ENCODE results near the gene MRPL36. TPM values are rescaled to one million over a fixed set of nuclear protein-coding genes. Genes with fewer than 3 reads are reported as not detected.
A peak's percentile ranks its signal among the peaks of the same experiment; 100 is the strongest.

The MRPL36 gene
- total RNA-seq, 4 donors from 2014 or later, result 67.8 to 106 (median 75.3) TPM

DNA sequence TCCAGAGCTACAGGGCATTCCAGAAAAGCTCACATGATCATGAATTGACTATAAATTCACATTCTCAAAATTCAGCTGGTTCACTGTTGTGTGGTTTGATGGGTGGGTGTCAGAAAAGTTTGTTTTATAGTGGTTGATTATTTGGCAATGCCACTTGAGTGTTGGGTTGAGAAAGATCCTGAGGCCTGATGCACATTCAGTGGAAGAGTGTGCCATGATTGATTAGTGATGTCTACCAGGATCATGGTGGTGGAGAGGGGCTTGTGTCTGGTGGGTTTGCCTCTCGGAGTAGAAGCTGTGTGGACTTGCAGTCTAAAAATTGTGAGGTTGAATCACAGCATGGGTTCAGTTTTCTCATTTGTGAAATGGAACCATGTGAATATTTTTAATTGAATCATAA lies 3.6 kb upstream of the MRPL36 start:
- in situ Hi-C loops (cut with MboI; ENCODE audit: low sequenced_read_pairs in 4 of 4), result no loop called here
- ATAC-seq, result no peak
- H3K27ac ChIP-seq, result no peak overlapping the region
- no peaks in the 10 kb centered on the region for H3K9me3 ChIP-seq
- peaks cover 23 to 30% of the 10 kb centered on the region in 2 donors for H3K4me1 ChIP-seq
- intact Hi-C loops (cut with DNase I; ENCODE audit: low total_unique reads), result no loop called here
- H3K36me3 ChIP-seq, result peaks cover 0 to 62% of the 10 kb centered on the region in 2 donors
- no peaks in the 10 kb centered on the region for H3K27me3 ChIP-seq
- H3K4me3 ChIP-seq, result no peak overlapping the region
- no peak for DNase-seq
- TF ChIP-seq POLR2A (IDR thresholded peaks at IDR 0.05), result no peak
- TF ChIP-seq, protein P1, sequence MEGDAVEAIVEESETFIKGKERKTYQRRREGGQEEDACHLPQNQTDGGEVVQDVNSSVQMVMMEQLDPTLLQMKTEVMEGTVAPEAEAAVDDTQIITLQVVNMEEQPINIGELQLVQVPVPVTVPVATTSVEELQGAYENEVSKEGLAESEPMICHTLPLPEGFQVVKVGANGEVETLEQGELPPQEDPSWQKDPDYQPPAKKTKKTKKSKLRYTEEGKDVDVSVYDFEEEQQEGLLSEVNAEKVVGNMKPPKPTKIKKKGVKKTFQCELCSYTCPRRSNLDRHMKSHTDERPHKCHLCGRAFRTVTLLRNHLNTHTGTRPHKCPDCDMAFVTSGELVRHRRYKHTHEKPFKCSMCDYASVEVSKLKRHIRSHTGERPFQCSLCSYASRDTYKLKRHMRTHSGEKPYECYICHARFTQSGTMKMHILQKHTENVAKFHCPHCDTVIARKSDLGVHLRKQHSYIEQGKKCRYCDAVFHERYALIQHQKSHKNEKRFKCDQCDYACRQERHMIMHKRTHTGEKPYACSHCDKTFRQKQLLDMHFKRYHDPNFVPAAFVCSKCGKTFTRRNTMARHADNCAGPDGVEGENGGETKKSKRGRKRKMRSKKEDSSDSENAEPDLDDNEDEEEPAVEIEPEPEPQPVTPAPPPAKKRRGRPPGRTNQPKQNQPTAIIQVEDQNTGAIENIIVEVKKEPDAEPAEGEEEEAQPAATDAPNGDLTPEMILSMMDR (IDR thresholded peaks at IDR 0.05 in 4 of 5, conservative IDR thresholded peaks at IDR 0.05 in 1 of 5), result no peak

DNA sequence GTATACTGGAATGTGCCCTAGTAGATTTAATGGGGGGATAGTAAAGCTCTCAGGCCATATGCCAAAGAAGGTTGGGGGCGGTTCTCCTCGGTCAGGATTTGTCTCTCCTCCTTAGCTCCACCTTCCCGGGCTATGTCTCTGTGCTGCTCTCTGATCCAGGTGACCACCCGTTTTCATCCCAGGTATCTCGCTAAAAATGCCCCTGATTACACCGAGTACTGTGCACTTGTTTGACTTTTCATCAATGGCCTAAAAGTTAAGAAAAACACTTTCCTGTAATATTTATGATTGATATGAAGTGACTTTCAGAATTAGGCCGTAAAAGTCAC lies 2.3 kb upstream of the MRPL36 start:
- H3K27ac ChIP-seq, result peak overlapping the region; percentile 90 to 98 (median 92)
- no peak for DNase-seq
- H3K4me3 ChIP-seq, result peak overlapping the region; percentile 84 to 99 (median 98)
- peaks cover 0 to 62% of the 10 kb centered on the region in 2 donors for H3K36me3 ChIP-seq
- peaks cover 23 to 34% of the 10 kb centered on the region in 2 donors for H3K4me1 ChIP-seq
- intact Hi-C loops (cut with DNase I; ENCODE audit: low total_unique reads), result loop anchor here (1.0 to 2.0 kb wide), 2 partner anchors 81 to 457 kb away; partner anchors contain the start of gene CLPTM1L
- H3K9me3 ChIP-seq, result no peaks in the 10 kb centered on the region
- in situ Hi-C loops (cut with MboI; ENCODE audit: low sequenced_read_pairs in 4 of 4), result no loop called here
- no peak for ATAC-seq
- H3K27me3 ChIP-seq, result no peaks in the 10 kb centered on the region
- TF ChIP-seq, protein P1 (IDR thresholded peaks at IDR 0.05 in 4 of 5, conservative IDR thresholded peaks at IDR 0.05 in 1 of 5), result no peak
- TF ChIP-seq POLR2A (IDR thresholded peaks at IDR 0.05), result no peak

DNA sequence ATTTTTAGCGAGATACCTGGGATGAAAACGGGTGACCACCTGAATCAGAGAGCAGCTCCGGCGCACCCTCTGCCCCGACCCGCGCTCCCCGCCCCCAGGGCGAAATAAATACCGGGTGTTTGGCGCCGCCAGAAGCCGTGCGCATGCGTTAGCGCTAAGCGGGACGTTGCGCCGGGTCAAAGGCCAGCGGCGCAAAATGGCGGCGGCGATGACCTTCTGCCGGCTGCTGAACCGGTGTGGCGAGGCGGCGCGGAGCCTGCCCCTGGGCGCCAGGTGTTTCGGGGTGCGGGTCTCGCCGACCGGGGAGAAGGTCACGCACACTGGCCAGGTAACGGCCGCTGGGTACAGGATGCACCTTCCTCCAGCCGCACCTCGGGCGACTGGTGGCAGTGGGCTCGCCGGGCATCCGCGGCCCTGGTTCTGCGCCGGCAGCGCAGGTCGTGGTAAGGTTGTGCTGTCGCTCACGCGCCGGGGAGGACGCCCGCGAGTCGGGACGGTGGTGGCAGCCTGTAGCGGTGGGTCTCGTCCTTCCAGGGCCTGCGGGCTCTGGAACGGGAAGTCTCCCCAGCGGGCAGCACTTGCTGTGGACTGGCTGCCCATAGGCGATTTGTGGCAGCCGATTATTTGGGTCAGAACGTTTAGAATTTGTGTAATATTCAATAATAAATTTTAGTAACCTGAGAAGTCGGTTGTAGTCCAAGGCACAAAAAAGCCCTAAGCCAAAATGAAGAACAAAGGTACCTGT lies 1.8 kb upstream of the MRPL36 start, which contains the start of gene NDUFS6:
Gene NDUFS6 (plus strand): TSS at position 186 of the 745 bp plus-strand sequence. CDS start 11 bp downstream, at position 197.
- TF ChIP-seq, protein P1 (IDR thresholded peaks at IDR 0.05 in 4 of 5, conservative IDR thresholded peaks at IDR 0.05 in 1 of 5), result peak in 1 of 5 experiments; percentile 12
- peak; percentile 71 to 77 for TF ChIP-seq POLR2A (IDR thresholded peaks at IDR 0.05)
- Histone ChIP-seq H3K4me1 (peaks cover 23 to 34% of the 10 kb centered on the region in 2 donors), H3K27ac (peak within 1 kb of the TSS; percentile 90 to 98 (median 92)), H3K36me3 (peaks cover 0 to 62% of the 10 kb centered on the region in 2 donors), H3K27me3 (no peaks in the 10 kb centered on the region), H3K9me3 (no peaks in the 10 kb centered on the region), H3K4me3 (peak within 1 kb of the TSS; percentile 84 to 99 (median 98))
- DNase-seq (peak; percentile 55 to 72), ATAC-seq (peak; percentile 72 to 73)
- in situ Hi-C loops (cut with MboI; ENCODE audit: low sequenced_read_pairs in 4 of 4), result no loop called here
- intact Hi-C loops (cut with DNase I; ENCODE audit: low total_unique reads), result loop anchor here (1.0 to 2.0 kb wide), 2 partner anchors 82 to 457 kb away; partner anchors contain the start of gene CLPTM1L

DNA sequence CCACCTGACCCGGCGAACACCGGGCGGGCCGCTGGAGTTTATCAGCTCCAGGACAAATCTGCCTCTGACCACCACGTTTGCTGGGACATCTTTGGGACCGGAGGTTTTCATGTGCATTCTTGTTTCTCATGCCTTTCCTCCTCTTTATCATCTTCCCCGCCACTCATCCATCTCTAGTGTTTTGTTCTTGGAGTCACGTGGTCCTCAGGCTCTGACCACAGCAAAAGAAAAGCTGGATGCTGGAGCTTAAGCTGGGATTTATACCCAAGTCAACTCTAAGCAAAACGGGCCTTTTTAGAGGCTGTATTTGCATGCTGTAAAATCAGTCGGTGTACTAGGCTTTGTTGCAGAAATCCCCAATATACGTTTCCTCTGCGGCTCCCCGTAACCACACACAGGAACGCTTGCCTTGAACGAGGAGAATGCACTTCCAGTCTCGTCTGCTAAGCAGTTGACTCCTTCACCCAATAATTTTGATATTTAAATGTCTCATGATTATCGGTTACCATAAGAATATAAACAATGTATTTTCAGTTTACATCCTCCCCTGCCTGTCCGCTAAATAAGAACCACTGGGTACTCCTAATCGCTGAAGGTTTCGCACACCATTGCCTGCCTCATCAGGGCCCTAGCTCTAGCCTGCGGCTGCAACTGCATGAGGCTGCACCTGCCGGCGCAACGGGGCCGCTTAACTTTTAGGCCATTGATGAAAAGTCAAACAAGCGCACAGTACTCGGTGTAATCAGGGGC lies 1.0 kb upstream of the MRPL36 start:
- ATAC-seq, result peak; percentile 57 to 63
- intact Hi-C loops (cut with DNase I; ENCODE audit: low total_unique reads), result loop anchor here (1.0 to 2.0 kb wide), 2 partner anchors 83 to 456 kb away; partner anchors contain the start of gene CLPTM1L
- Histone ChIP-seq H3K9me3 (no peaks in the 10 kb centered on the region), H3K27me3 (no peaks in the 10 kb centered on the region), H3K36me3 (peaks cover 0 to 54% of the 10 kb centered on the region in 2 donors), H3K4me3 (peak overlapping the region; percentile 84 to 99 (median 98)), H3K27ac (peak overlapping the region; percentile 90 to 98 (median 92)), H3K4me1 (peaks cover 23 to 34% of the 10 kb centered on the region in 2 donors)
- TF ChIP-seq, protein P1 (IDR thresholded peaks at IDR 0.05 in 4 of 5, conservative IDR thresholded peaks at IDR 0.05 in 1 of 5), result no peak
- no peak for TF ChIP-seq POLR2A (IDR thresholded peaks at IDR 0.05)
- in situ Hi-C loops (cut with MboI; ENCODE audit: low sequenced_read_pairs in 4 of 4), result no loop called here
- no peak for DNase-seq
